Spleen (tissue), 7 donors: ENCODE measurements around the gene POLD3.

ENCODE experiments used
- POLR2AphosphoS5 ChIP-seq, 3 donors: sonication (generic); formaldehyde crosslinking; IDR thresholded peaks; one replicate each; pipeline ENCODE4 v1.5.1; 2017; ENCODE audit warnings: antibody characterized with exemption in 3 of 3
- TF ChIP-seq, protein P1 (sequence below), 11 experiments: fragments of 200-600 bp in 7 of 11; fragments of 450-650 bp in 4 of 11; sonication (generic) in 4 of 11; IDR thresholded peaks in 8 of 11; conservative IDR thresholded peaks in 3 of 11; 1 replicate in 7 of 11; 2 replicates in 4 of 11; pipeline versions ENCODE4 v1.4.0 to v1.8.0; 2016 to 2021; ENCODE audit warnings: antibody characterized with exemption in 11 of 11, inconsistent platforms in 4 of 11, mild to moderate bottlenecking in 1 of 11
- donor health status: DM: no; HTN: no; CAD: no; lungs with moderate emphysema.
- donor health status: DM: no; HTN: no; CAD: no.
- donor health status: DM: no; HTN: no; CAD: no.

DNA sequence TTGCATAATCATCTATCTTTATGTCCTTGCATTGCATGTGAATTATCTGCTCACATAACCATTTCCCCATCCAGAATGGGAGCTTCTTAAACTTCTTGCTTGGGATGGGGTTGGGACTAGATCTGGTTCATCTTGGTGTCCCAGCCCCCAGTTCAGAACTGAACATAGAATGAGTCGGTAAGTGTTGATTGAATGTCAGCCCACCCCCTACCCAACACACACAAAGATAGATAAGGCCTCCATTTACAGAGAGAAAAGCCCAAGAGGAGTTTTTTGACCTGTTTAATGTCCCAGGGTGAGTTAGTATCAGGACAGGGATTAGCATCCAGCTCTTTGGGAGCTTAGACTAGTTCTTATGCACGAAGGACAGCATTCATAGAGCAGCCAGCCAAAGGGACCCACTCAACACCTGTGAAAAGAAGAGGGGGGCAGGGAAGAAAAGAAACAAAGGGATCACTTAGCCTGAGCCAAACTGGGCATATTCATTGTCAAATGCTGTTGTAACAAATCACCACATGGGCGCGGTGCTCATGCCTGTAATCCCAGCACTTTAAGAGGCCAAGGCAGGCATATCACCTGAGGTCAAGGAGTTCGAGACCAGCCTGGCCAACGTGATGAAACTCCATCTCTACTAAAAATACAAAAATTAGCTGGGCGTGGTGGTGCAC, 81.4 kb downstream of the POLD3 start:
- TF ChIP-seq, protein P1, sequence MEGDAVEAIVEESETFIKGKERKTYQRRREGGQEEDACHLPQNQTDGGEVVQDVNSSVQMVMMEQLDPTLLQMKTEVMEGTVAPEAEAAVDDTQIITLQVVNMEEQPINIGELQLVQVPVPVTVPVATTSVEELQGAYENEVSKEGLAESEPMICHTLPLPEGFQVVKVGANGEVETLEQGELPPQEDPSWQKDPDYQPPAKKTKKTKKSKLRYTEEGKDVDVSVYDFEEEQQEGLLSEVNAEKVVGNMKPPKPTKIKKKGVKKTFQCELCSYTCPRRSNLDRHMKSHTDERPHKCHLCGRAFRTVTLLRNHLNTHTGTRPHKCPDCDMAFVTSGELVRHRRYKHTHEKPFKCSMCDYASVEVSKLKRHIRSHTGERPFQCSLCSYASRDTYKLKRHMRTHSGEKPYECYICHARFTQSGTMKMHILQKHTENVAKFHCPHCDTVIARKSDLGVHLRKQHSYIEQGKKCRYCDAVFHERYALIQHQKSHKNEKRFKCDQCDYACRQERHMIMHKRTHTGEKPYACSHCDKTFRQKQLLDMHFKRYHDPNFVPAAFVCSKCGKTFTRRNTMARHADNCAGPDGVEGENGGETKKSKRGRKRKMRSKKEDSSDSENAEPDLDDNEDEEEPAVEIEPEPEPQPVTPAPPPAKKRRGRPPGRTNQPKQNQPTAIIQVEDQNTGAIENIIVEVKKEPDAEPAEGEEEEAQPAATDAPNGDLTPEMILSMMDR (IDR thresholded peaks at IDR 0.05 in 8 of 11, conservative IDR thresholded peaks at IDR 0.05 in 3 of 11), result no peak
- TF ChIP-seq POLR2AphosphoS5 (IDR thresholded peaks at IDR 0.05), result no peak
